ENCODE data around the gene MBD6. TPM values are rescaled to one million over a fixed set of nuclear protein-coding genes. Genes with fewer than 3 reads are reported as not detected.

MBD6 gene
- total and polyA plus RNA-seq, 2 of the 4 experiments (the other 2 are of a cell fraction) = 0.90 to 9.3 TPM

- no peak overlapping the region for H3K4me3 ChIP-seq (ENCODE audit: insufficient read depth, low read depth, low read length)
- no peaks in the 10 kb centered on the region for H3K4me1 ChIP-seq (ENCODE audit: control insufficient read depth, insufficient read depth, low read length)
- H2BK20ac ChIP-seq (ENCODE audit: low read depth, low read length) = no peak overlapping the region
- BruUV-seq (replicated peaks) = no TSS peak
- H2BK5ac ChIP-seq (ENCODE audit: low read depth, low read length, poor library complexity, severe bottlenecking) = no peak overlapping the region
- H4K8ac ChIP-seq (ENCODE audit: low read depth in 2 of 2, low read length in 2 of 2) = no peak overlapping the region
- H4K5ac ChIP-seq (ENCODE audit: low read depth, low read length) = no peak overlapping the region
- CTCF ChIA-PET = no interaction called here
- H3K4ac ChIP-seq (ENCODE audit: low read depth, low read length) = no peak overlapping the region
- peaks cover 14% of the 10 kb centered on the region for H3K9me1 ChIP-seq (ENCODE audit: insufficient read depth, low read length)
- POLR2A ChIA-PET (ENCODE audit: unreplicated experiment) = interaction anchor here (0.7 kb wide), 1 partner anchor 216 kb away, joined by 14 read pairs; no protein-coding TSS in a partner anchor
- H3K9me3 ChIP-seq (ENCODE audit: control insufficient read depth, insufficient read depth, low read length) = no peaks in the 10 kb centered on the region
- in situ Hi-C loops (cut with MboI; ENCODE audit: low sequenced_read_pairs) = no loop called here
- no peak overlapping the region for H2AFZ ChIP-seq (replicated peaks; ENCODE audit: low read length, poor library complexity)
- intact Hi-C loops (cut with micrococcal nuclease) = no loop called here
- no peak overlapping the region for H3K4me2 ChIP-seq (ENCODE audit: low read depth, low read length)
- no peak overlapping the region for H2AK9ac ChIP-seq (replicated peaks; ENCODE audit: low read depth, low read length, poor library complexity)
- WGBS, 2 experiments (ENCODE audit: extremely low coverage in 2 of 2, insufficient read length in 1 of 2) = no CpG with 5 or more reads among the region's 4 CpGs
- TF ChIP-seq CEBPB (IDR thresholded peaks at IDR 0.05; ENCODE audit: low read depth, low read length) = no peak
- no peak for TF ChIP-seq MXI1 (IDR thresholded peaks at IDR 0.05; ENCODE audit: borderline replicate concordance, low read depth, low read length)
- TF ChIP-seq RAD21 (IDR thresholded peaks at IDR 0.05; ENCODE audit: low read length) = no peak
- no peak for TF ChIP-seq MAFK (IDR thresholded peaks at IDR 0.05; ENCODE audit: low read depth, low read length)
- no peak for TF ChIP-seq BHLHE40 (IDR thresholded peaks at IDR 0.05; ENCODE audit: low read depth, low read length)
- TF ChIP-seq SMC3 (IDR thresholded peaks at IDR 0.05; ENCODE audit: low read depth, low read length) = no peak
- no peak for TF ChIP-seq USF2 (IDR thresholded peaks at IDR 0.05; ENCODE audit: low read depth, low read length)
- no peak for TF ChIP-seq NFE2L2 (IDR thresholded peaks at IDR 0.05; ENCODE audit: low read depth, low read length)
- no peak for TF ChIP-seq MAZ (IDR thresholded peaks at IDR 0.05; ENCODE audit: borderline replicate concordance, low read depth, low read length)
- H4K20me1 ChIP-seq (ENCODE audit: insufficient read depth, low read length) = peaks cover 22% of the 10 kb centered on the region; the same call in 1 of the 2 replicates
- H3K27ac ChIP-seq (ENCODE audit: insufficient read depth, low read length) = no peak overlapping the region
- H3K23ac ChIP-seq (ENCODE audit: low read depth, low read length) = no peak overlapping the region
- peaks cover 41 to 42% of the 10 kb centered on the region in 2 experiments for H3K79me1 ChIP-seq (ENCODE audit: low read depth in 1 of 2, low read length in 2 of 2)
- dilution Hi-C loops (cut with HindIII; ENCODE audit: low sequenced_read_pairs, unreplicated experiment) = no loop called here
- H3K36me3 ChIP-seq (ENCODE audit: control insufficient read depth, insufficient read depth, low read length) = peaks cover 47% of the 10 kb centered on the region
- ATAC-seq (ENCODE audit: low read depth) (no peak), DNase-seq (no peak)
- no peak overlapping the region for H2BK15ac ChIP-seq (ENCODE audit: low read depth, low read length)
- no peak overlapping the region for H3K14ac ChIP-seq (replicated peaks; ENCODE audit: low read depth, low read length)
- no peak overlapping the region for H3K56ac ChIP-seq (ENCODE audit: extremely low read depth, insufficient read depth, low read length)
- no peak overlapping the region for H3K18ac ChIP-seq (ENCODE audit: low read depth, low read length)
- no peak overlapping the region for H4K91ac ChIP-seq (ENCODE audit: insufficient read depth, low read depth, low read length)
- H2AK5ac ChIP-seq (ENCODE audit: low read depth, low read length) = no peak overlapping the region
- no peak overlapping the region for H3K9ac ChIP-seq (ENCODE audit: low read depth, low read length)
- H3K27me3 ChIP-seq (ENCODE audit: control insufficient read depth, insufficient read depth, low read length) = no peaks in the 10 kb centered on the region
- no peak overlapping the region for H2BK120ac ChIP-seq (ENCODE audit: low read depth, low read length)
These were observed 24.1 kb upstream of the MBD6 start for GRCh38 chr12:57498571-57498970.
